Suprapubic skin (tissue), 4 donors: ENCODE results near the gene IFIT1B. TPM values are rescaled to one million over a fixed set of nuclear protein-coding genes. Genes with fewer than 3 reads are reported as not detected.
A peak's percentile ranks its signal among the peaks of the same experiment; 100 is the strongest.

Experiments used
- DNase-seq, 2 donors: peaks; one replicate each; pipeline ENCODE4 v3.0.0-alpha.2; 2019; ENCODE audit warnings: low spot score in 2 of 2
- H3K27ac ChIP-seq: fragments of 200-600 bp; sonication (generic); one replicate; pipeline ENCODE4 v1.5.1; 2019
- H3K27me3 ChIP-seq: fragments of 200-600 bp; sonication (generic); one replicate; pipeline ENCODE4 v1.5.1; 2019
- H3K36me3 ChIP-seq: fragments of 200-600 bp; sonication (generic); one replicate; pipeline ENCODE4 v1.5.1; 2019
- H3K4me1 ChIP-seq: fragments of 200-600 bp; sonication (generic); one replicate; pipeline ENCODE4 v1.5.1; 2019
- H3K4me3 ChIP-seq: fragments of 200-600 bp; sonication (generic); one replicate; pipeline ENCODE4 v1.5.1; 2019; ENCODE audit warnings: mild to moderate bottlenecking
- H3K9me3 ChIP-seq: fragments of 200-600 bp; sonication (generic); one replicate; pipeline ENCODE4 v1.5.1; 2019
- EP300 ChIP-seq: sonication (generic); formaldehyde crosslinking; IDR thresholded peaks from one replicate; pipeline ENCODE4 v1.6.1; 2017; ENCODE audit warnings: antibody characterized with exemption
- POLR2A ChIP-seq, 2 donors: fragments of 450-650 bp; IDR thresholded peaks; one replicate each; pipeline ENCODE4 v1.6.1; 2017; ENCODE audit warnings: antibody characterized with exemption in 2 of 2, mild to moderate bottlenecking in 2 of 2, moderate library complexity in 2 of 2
- POLR2AphosphoS5 ChIP-seq, 3 donors: sonication (generic); formaldehyde crosslinking; IDR thresholded peaks; one replicate each; pipeline ENCODE4 v1.6.1; 2017; ENCODE audit warnings: antibody characterized with exemption in 3 of 3
- WGBS: methylation state at CpG from one replicate; pipeline ENCODE4 v1.1.5; 2018; 5-methylcytosine and 5-hydroxymethylcytosine counted together
- total RNA-seq, 4 donors: library from RNA; depleted of rRNA; stranded (reverse); fragments of >200 nt; gene quantifications; one replicate each; pipeline ENCODE4 v1.1.0, GENCODE V29; 2016
- TF ChIP-seq, protein P1 (sequence below), 2 donors: fragments of 200-600 bp in 1 of 2; fragments of 450-650 bp in 1 of 2; sonication (generic) in 1 of 2; IDR thresholded peaks; one replicate each; pipeline ENCODE4 v1.5.1; 2016 to 2019; ENCODE audit warnings: antibody characterized with exemption in 2 of 2, mild to moderate bottlenecking in 1 of 2, moderate library complexity in 1 of 2

Gene IFIT1B
- total RNA-seq, 4 donors from 2014 or later = not detected

- no peak for DNase-seq
- Histone ChIP-seq H3K4me3 (no peak overlapping the region), H3K27ac (no peak overlapping the region), H3K36me3 (no peaks in the 10 kb centered on the region), H3K9me3 (no peaks in the 10 kb centered on the region), H3K27me3 (no peaks in the 10 kb centered on the region), H3K4me1 (peaks cover 20% of the 10 kb centered on the region)
- TF ChIP-seq EP300 (no peak), POLR2AphosphoS5 (IDR thresholded peaks at IDR 0.05) (no peak), POLR2A (IDR thresholded peaks at IDR 0.05) (no peak)
- TF ChIP-seq, protein P1, sequence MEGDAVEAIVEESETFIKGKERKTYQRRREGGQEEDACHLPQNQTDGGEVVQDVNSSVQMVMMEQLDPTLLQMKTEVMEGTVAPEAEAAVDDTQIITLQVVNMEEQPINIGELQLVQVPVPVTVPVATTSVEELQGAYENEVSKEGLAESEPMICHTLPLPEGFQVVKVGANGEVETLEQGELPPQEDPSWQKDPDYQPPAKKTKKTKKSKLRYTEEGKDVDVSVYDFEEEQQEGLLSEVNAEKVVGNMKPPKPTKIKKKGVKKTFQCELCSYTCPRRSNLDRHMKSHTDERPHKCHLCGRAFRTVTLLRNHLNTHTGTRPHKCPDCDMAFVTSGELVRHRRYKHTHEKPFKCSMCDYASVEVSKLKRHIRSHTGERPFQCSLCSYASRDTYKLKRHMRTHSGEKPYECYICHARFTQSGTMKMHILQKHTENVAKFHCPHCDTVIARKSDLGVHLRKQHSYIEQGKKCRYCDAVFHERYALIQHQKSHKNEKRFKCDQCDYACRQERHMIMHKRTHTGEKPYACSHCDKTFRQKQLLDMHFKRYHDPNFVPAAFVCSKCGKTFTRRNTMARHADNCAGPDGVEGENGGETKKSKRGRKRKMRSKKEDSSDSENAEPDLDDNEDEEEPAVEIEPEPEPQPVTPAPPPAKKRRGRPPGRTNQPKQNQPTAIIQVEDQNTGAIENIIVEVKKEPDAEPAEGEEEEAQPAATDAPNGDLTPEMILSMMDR (IDR thresholded peaks at IDR 0.05) = no peak
- 86% methylated on average over 1 of the region's 1 CpG for WGBS
These were observed 9.7 kb upstream of the IFIT1B start for GRCh38 chr10:89368129-89368528.

- Histone ChIP-seq H3K4me1 (peaks cover 32% of the 10 kb centered on the region), H3K9me3 (no peaks in the 10 kb centered on the region), H3K4me3 (no peak overlapping the region), H3K27ac (no peak overlapping the region), H3K27me3 (no peaks in the 10 kb centered on the region), H3K36me3 (no peaks in the 10 kb centered on the region)
- TF ChIP-seq, protein P1 (IDR thresholded peaks at IDR 0.05) = peak in 1 of 2 donors; percentile 21
- no peak for TF ChIP-seq POLR2AphosphoS5 (IDR thresholded peaks at IDR 0.05)
- DNase-seq = no peak
- 67% methylated on average over 5 of the region's 5 CpGs for WGBS
These were observed 8.4 kb upstream of the IFIT1B start for GRCh38 chr10:89369156-89370105.

GRCh38 chr10:89371079-89371478, 6.8 kb upstream of the IFIT1B start:
- no peaks in the 10 kb centered on the region for H3K36me3 ChIP-seq
- no peak overlapping the region for H3K4me3 ChIP-seq
- no peaks in the 10 kb centered on the region for H3K27me3 ChIP-seq
- no peak for DNase-seq
- H3K4me1 ChIP-seq = peaks cover 41% of the 10 kb centered on the region
- no peaks in the 10 kb centered on the region for H3K9me3 ChIP-seq
- no peak overlapping the region for H3K27ac ChIP-seq
- TF ChIP-seq POLR2A (IDR thresholded peaks at IDR 0.05) = no peak
- TF ChIP-seq EP300 = no peak
- TF ChIP-seq, protein P1 (IDR thresholded peaks at IDR 0.05) = no peak
- no peak for TF ChIP-seq POLR2AphosphoS5 (IDR thresholded peaks at IDR 0.05)

DNA sequence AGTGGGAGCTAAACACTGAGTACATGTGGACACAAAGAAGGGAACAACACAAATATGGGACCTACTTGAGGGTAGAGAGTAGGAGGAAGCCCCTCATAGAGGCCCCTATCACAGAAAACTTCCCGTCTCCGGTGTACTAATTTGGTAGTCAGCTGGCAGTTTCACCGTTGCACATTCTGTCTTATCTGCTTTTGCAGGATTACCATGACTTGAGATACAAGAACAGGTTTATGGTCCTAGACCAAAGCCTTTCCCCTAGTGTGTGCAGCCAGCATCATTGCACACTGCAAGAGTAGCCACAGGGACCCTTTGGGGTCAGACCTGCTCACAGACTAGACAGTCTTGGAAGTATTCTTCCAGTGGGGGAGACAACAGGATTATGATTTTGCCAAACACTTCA, 5.9 kb upstream of the IFIT1B start:
- H3K36me3 ChIP-seq = no peaks in the 10 kb centered on the region
- WGBS = 92% methylated on average over 3 of the region's 3 CpGs
- peaks cover 40% of the 10 kb centered on the region for H3K4me1 ChIP-seq
- H3K27ac ChIP-seq = no peak overlapping the region
- no peak for DNase-seq
- H3K27me3 ChIP-seq = no peaks in the 10 kb centered on the region
- no peak overlapping the region for H3K4me3 ChIP-seq
- TF ChIP-seq POLR2A (IDR thresholded peaks at IDR 0.05) (no peak), EP300 (no peak), POLR2AphosphoS5 (IDR thresholded peaks at IDR 0.05) (no peak)
- TF ChIP-seq, protein P1 (IDR thresholded peaks at IDR 0.05) = no peak
- H3K9me3 ChIP-seq = no peaks in the 10 kb centered on the region

DNA sequence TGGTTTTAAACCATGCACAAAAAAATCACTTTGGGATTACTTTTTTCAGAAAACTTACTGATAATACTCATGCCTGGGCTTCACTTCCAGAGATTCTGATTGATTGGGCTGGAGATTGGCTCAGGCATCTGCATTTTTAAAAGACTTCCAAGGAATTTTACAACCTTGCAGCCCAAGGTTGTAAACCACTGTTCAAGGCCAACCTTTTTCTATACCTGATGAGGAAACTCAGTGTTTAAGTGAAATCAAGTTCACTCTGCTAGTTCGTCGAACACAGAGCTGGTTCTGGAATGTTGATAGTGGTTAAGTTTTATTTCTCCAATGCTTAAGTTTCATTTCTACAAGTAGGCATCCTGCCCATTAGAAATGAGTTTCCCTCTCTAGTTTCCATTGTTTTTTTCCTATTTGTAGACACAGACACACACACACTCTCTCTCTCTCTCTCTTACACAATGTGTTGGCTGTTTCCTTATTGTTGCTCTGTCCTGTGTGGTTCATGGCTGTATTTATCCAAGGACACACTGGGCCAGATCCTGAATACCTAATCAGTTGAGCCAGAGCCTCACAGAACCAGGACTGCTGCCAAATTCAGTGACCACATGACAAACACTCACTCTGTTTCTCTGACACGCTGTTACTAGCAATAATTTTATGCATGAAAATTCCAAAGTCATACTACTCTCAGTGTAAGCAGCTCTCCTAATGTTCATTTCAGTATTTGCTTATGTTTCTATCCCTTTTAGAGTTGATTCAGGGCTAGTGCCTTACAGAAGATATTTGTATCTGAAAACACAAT, 3.7 kb upstream of the IFIT1B start:
- Histone ChIP-seq H3K4me3 (no peak overlapping the region), H3K4me1 (peaks cover 22% of the 10 kb centered on the region), H3K9me3 (no peaks in the 10 kb centered on the region), H3K27ac (peak overlapping the region; percentile 80), H3K36me3 (no peaks in the 10 kb centered on the region), H3K27me3 (no peaks in the 10 kb centered on the region)
- whole genome bisulfite sequencing = 22% methylated on average over 3 of the region's 3 CpGs
- TF ChIP-seq POLR2A (IDR thresholded peaks at IDR 0.05) (no peak), POLR2AphosphoS5 (IDR thresholded peaks at IDR 0.05) (peak; percentile 19 to 84 (median 65))
- DNase-seq = peak; percentile 92
